ENCODE measurements around the gene POLA1.

- TF ChIP-seq SUZ12 (IDR thresholded peaks at IDR 0.05; ENCODE audit: extremely low read depth, insufficient read depth, insufficient read length) (no peak), YY1 (IDR thresholded peaks at IDR 0.05; ENCODE audit: insufficient read depth, insufficient read length) (no peak)
Observed at GRCh38 chrX:24934279-24934678, 240.6 kb downstream of the POLA1 start.

Measured in NT2/D1 (cell line).